Globus pallidus (tissue), 1 donor: ENCODE measurements around the gene PLEKHG2.

Experiments
- DNase-seq: peaks from one replicate; pipeline ENCODE4 v3.0.0-alpha.2; 2015; ENCODE audit warnings: low spot score

PLEKHG2 gene

DNA sequence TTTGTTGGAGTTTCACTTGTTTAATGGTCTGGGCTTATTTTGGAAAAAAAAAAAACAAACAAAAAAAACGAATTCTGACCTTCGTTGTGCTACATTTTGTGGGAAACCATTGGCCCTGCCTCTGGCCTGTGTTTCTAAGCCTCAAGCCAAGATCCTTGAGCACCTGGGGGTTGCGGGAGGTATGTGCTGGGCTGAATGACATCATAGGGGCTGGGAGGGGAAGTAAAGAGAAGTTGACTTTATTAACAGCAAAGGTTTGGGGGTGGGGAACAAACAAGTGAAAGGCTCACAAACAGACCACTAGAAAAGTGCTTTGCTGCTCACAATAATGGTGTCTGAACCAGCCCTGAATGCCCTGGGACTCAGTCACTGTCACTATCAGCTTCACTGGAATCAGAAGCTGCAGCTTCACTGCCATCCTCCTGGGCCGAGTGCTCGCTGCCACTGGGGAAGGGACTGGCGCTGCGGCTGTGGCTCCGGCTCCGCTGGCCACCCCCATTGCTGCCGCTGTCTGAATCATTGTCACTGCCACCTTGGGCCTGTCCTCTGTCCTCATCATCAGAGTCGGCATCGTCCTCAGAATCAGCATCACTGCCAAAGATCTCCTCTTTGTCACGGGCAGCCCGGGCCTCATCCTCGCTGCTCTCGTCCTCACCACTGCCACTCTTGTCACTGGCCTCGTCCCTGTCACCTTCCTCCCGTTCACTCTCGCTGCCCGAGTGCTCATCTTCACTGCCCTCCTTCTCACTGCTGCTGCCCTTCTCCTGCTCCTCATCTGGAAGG lies 26.6 kb upstream of the PLEKHG2 start:
- DNase-seq, result no peak

DNA sequence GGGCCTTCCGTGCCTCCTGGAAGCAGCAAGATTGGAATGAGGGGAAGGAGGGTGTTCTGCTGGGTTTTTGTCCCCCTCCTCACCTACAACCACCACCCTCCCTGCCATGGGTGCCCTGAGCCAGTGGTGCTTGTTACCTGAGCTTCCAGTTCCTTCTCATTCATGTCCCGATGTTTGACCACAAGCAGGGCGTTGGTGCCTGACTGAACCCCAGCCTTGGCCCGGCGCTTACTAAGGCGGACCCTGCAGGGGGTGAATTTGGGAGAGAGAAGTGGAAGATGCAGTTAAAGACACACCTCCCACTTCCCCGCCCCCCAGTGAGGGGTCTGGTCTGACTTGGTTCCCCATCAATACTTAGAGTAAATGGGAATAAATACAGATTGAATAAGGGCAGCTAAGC lies 25.9 kb upstream of the PLEKHG2 start:
- DNase-seq, result no peak

DNA sequence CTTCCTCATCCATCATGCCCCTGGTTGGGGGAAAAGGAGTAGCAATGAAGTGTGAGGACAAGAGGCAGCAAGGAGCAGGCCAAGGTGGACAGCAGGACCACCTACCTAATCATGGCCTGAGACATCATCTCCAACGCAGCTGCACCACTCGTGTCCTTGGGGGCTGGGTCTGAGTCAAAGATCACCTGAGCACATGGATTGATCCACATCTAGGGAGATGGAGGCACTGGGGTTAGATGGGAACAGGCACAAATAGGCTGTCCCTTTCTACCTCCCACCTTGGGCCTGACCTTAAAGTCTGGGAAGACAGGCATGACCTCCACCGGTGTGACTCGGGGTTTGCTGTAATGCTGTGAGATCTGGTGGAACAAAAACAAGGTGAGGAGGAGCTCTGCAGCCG lies 23.8 kb upstream of the PLEKHG2 start:
- DNase-seq, result no peak

DNA sequence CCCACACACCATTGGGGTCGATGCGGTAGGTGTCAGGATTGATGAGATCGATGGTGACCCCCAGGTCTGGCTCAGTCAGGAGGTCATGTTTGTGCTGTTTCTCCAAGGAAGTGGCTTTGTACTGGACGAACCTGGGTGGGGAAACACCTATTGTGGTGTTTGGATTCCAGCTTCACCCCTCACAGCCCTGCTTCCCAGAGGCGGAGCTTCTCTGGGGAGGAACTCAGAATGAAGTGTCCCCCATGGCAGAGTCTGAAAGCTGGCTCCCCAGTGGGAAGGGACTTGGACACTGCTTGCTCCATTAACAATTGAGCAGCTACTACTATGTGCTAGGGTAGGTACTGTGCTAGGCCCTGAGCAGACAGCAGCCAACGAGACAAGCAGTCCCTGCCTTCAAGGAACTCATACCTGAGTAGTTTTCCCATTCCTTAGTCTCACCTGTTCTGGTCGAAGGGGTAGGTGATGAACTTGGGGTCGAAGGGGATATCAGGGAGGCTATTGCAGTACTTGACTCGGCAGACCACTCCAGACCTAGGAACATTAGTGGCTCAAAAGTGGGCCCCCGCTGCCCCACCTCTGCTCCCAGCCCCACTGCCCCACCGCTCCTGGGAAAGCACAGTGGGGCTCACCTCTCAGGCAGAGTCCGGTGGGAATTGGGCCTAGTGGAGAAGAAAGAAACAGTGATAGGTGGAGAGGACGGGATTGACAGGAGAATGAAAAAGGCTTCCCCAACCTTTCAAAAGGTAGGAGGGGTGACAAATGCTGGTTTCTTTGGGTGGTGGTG lies 22.6 kb upstream of the PLEKHG2 start:
- DNase-seq, result no peak

DNA sequence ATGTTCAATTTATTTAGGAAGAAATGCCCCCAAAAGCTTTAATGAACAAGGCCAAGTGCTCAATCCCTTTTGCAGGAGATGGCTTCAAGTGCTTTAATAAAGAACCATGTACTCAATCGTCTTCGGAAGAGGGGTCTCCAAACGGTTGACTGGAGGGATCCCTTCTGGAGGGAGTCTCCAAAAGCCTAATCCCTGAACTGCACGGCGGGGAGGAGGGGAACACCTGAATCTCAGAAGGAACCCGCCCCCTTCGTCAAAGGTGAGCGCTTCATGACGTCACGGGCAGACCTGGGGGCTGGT lies 22.1 kb upstream of the PLEKHG2 start:
- DNase-seq, result no peak

DNA sequence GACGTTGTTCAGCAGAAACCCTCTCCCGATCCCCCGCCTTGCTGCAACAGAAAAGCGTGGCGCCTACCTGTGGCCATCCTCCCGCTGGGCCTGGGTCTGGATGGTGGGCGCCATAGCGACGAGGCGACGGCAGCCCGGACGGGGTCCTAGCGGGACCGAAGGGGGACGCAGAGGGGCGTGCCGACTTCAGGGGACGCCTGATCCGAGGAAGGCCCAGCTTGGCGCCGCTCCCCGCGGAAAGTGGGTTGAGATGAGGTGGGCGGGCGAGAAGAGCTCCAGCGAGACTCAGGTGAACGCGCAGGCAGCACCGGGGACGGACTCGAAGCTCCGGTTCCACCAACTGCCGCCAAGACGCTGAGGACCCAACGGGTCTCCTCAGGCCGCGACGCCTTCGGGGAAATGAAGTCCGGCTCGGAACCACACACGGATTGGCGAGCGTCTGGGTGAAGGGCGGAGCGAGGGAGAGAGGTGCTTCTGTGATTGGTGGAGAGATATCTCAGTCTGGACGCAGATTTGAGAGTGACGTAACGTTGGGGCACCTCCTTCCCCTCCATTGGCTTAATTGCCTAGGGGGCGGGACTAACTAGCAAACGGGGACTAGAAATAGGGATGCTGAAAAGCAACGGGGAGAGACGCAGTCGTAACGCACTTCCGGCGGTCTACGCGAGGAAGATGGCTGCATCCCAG lies 21.6 kb upstream of the PLEKHG2 start, which contains the start of the genes MED29 and PAF1:
Gene MED29 (plus strand): TSS at position 628 of the 687 bp plus-strand sequence. CDS start 45 bp downstream, at position 673.
Gene PAF1 (minus strand): TSS at position 356 of the 687 bp plus-strand sequence. CDS start 242 bp downstream, at position 114.
- peak; percentile 100 for DNase-seq

DNA sequence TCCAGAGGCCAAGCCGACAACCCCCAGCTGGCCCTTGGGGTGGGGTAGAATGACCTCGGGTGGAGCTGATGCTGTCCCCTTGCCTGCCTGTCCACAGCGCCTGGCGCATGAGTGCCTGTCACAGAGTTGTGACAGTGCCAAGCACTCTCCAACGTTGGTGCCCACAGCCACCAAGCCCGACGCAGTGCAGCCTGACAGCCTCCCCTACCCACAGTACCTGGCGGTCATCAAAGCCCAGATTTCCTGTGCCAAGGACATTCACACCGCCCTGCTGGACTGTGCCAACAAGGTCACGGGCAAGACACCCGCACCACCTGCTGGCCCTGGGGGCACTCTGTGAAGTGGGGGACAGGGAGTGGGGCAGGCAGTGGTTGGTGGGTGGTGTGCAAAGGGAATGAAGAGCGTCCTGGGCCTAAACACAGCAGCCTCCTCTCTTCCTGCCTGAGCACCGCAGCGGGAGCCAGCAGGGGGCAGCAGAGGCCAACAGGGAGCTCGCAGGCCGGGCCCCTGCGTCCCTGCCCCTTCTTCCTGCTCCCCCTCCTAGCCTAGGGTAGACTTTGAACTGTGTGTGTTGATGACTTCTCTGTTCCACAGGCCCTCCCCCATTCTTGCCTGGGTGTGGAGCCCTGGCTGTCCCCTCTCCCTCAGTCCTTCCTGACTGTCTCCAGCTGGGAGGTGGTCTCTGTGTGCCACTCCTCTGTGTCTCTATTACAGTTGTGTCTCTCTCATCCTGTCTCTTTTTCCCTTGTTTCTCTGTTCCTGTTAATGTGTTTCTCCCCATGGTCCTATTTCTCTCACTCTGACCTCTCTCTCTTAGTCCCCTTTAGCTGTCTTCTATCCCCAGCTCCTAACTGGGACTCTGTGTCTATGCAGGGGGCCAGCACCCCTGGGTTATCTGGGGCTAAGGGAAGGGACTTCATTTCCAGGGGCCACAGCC lies 14.8 kb upstream of the PLEKHG2 start:
- DNase-seq, result peak; percentile 79

DNA sequence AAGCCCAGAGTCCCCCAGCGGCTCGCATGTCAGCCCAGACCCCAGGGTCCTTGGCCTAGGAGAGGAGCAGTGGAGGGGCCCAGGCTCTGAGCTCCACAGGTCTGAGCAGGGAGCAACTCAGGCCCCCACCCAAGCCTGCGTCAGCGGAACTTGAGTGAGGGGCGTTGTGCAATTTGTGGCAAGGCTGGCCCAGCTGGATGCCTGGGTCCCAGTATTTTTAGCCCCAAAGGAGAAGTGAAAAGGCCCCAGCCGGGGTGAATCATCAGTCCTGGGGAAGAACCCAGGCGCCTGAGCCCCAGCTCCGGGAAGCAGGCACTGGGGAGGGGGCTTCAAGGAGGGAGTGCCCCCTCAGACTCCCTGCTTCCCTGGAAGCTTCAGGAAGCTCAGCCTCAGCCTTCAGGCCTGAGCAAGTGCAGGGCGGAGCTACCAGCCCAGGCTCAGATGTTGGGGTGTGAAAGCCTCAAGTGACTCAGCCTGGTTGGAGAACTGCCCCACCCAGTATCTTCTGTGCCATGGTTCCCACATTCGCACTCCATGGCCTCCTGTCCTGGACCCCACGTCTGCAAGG lies 14.1 kb upstream of the PLEKHG2 start:
- DNase-seq, result no peak

DNA sequence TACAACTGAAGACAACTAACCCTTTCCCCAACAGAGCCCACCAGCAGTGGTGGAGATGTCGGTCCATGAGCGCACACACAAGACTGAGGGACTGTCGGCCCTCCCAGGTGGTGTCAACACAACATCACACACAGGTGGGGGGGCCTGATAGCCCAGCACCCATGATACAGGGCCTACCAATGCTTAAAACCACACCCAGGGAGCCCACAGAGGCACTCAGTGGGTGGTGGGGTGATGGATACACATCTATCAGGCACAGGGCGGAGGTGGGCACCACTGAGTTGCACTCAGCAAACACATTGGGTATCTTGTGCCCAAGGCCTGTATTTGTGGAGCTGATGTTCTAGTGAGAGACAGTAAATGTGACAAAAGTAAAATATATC lies 12.8 kb upstream of the PLEKHG2 start:
- DNase-seq, result no peak

DNA sequence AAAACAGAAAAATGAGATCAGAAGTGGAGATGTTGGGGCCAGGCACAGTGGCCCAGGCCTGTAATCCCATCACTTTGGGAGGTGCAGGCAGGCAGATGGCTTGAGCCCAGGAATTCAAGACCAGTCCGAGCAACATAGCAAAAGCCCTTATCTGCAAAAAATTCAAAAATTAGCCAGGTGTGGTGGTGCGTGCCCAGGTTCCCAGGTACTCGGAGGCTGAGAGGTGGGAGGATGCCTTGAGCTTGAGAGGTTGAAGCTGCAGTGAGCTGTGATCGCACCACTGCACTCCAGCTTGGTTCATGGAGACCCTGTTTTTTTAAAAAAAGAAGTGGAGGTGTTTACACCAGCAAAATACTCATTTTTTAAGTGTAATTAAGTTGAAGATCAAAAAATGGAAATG lies 12.4 kb upstream of the PLEKHG2 start:
- DNase-seq, result no peak

DNA sequence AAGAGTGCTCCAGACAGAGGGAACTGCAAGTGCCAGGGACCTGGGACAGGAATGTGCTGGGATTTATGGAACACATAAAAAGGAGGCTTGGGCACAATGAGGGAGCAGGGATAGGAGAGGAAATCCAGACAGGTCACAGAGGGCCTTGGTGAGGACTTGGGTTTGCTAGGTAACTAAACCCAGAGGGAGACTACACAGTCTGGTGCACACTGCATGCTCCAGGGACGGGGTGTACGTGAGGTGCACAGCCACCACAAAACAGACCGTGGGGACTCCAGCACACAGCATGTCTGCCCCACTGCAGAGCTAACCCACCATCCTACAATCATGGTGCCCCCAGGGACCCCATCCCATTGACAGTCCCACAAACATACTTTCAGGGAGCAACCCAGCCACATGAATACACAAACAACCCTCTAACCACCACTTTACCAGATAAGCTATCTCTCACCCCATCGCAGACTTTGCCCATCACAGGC lies 11.4 kb upstream of the PLEKHG2 start:
- DNase-seq, result no peak

DNA sequence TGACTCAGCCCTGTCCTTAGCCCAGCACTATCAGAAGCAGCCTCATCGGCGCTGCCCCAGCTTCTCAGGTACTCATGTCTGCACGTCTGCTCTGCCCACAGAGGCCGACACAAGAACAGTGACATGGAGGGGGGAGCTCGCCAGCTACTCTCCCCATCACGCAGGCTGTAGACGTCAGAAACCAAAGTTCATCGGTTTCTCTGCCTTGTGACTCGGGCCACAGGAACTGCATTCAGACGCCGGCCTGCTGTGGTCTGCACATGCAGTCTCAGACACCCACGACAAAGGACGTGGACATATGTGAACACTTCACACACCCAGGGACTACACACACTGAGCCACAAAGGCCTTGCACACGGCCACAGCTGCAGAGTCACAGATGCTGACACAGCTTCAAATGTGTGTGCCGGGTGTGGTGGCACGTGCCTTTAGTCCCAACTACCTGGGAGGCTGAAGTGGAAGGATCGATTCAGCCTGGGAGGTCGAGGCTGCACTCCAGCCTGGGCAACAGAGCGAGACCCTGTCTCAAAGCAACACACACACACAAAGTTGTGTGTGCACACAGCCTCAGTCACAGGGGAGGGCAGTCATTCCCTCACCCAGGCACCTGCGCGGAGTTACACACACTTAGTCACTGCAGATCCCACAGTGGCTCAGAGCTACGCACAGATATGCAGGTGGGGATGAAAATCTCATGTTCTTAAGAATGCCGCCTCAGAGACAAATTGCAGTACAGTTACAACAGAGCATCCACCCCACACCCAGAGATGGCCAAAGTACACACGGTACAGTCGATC lies 10.7 kb upstream of the PLEKHG2 start:
- no peak for DNase-seq

DNA sequence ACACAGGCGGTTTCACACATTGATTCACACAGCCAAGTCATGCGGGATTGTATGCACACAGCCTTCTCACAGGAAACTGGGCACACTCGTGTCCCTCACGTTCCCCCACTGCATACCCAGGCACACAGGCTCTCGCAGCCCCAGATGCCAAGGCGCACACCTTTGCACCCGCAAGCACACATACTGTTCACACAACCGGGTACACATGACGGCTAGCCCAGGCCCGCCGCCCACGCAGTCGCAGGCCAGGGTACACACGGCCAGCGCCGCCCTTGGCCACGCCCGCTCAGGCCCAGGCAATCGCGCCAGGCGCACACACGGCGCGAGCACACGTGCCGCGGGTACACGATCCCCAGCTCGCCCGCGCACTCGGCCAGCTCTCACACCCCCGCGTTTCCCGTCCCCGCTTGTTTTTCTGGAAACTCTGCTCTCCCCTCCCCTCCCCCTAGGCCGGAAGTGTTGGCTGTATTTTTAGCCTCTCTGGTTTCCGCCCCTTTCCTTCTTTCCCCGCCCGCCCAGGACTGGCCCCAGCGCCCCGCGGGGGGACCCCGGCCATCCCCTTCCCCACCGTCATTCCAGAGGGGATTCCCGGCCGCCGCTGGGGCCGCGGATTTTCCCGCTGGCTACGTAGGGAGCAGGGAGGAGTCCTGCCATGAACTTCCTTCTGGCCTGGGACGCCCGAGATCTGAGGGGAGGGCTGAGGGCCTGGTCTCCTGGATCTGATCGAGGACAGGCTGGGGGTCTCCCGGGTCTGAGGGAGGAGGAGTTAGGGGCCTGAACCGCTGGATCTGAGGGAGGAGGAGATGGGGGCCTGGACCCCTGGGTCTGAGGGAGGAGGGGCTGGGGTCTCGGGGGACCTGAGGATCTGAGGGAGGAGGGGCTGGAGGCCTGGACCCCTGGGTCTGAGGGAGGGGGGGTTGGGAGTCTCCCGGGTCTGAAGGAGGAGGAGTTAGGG lies 9.8 kb upstream of the PLEKHG2 start:
- DNase-seq, result peak; percentile 71

DNA sequence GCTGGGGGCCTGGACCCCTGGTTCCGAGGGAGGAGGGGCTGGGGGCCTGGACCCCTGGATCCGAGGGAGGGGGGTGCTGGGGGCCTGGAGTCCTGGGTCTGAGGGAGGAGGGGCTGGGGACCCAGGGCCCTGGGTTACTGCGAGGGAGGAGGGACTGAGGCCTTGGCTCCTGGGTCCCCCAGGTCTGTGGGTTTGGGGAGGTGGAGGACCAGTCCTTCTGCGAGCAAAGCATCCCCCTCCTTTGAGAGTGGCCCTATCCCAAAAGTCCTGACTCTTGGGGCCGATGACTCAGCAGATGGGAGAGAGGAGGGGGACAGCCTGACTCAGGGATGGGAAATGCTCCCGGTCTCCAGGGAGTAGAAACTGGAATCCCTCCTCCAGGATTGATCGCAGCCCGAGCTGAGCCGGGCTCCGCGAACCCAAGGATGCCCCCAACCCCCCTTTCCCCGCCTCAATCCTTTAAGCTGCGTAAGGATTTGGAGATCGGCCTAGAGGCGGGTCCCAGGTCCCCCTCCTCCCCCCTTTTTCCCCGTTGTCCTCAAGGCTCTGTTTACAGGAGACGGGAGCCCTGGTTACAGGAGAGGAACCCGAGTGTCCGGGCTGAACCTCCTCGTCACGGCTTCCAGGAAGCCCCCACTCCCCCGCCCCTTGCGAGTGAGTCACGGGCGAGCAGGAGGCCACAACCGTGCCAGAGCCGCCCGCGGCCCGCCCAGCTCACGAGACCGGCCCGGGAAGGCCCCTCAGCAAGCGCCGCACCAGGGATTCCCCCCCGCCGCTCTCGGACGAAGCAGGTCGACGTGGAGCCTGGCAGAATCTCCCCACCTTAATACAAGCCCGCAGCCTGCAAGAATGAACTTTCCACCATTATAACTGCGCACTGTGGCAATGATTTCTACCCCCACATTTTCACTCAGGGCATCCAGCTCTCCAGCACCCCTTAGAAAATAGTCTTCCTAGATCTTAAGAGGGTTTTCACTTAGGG lies 8.8 kb upstream of the PLEKHG2 start:
- no peak for DNase-seq

DNA sequence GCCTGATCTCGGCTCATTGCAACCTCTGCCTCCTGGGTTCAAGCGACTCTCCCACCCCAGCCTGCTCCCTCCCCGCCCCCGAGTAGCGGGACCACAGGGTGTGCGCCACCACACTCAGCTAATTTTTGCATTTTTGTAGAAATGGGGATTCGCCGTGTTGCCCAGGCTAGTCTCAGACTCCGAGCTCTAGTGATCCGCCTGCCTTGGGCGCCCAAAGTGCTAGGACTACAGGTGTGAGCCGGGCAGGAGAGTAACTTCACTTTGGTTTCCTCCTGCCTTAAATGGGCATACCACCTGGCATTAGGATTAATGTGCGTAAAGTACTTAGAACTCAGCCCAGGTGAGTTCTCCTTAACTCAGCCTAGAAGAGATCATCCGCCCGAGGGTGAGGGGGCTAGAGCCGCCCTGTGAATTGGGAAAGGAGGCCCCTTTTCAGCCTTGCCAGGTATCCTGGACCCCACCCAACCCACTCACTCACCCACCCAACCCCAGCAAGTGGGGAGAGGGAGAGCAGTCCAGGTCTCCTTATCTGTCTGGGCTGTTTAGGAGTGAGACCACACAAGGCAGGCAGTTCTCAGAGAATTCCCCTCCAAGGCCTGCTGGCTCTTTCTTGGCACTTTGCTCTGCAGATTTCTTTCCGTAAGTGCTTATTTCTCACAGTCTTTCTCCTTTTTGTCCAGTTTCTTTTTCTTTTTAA lies 7.1 kb upstream of the PLEKHG2 start:
- no peak for DNase-seq

DNA sequence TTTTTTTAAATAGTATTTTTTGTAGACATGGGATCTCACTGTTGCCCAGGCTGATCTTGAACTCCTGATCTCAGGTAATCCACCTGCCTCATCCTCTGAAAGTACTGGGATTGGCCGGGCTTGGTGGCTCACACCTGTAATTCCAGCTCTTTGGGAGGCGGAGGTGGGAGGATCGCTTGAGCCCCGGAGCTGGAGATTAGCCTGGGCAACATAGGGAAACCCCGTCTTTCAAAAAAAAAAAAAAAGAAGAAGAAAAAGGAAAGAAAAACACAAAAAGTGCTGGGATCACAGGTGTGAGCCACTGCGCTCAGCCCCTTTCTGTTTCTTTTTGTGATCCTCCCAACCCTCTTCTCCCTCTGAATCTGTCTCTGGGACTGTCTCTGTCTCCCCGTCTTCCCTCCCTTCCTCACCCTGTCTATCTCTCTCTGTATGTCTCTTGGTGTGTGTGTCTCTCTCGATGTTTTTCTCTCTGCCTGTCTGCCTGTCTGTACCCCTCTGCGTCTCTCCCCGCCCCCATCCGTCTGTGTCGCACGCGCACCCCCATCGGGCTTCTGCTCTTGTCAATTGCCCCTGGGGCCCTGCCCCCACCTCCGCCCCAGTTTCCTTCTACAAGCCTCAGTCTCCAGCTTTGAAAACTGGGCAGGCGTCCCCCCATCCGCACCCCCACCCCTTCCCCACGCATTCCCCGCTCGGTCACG lies 6.4 kb upstream of the PLEKHG2 start:
- no peak for DNase-seq
